Eye (tissue), 1 donor: Measurements from ENCODE around the gene CTNNBIP1.
A peak's percentile ranks its signal among the peaks of the same experiment; 100 is the strongest.
"Not testable (repeated sequence)": the region's sequence is repeated elsewhere in the genome, so short reads cannot be mapped to it uniquely, and the experiment has no call there.

Experiments
- DNase-seq: peaks from one replicate; pipeline ENCODE4 v3.0.0-alpha.2; 2015

CTNNBIP1 gene

GRCh38 chr1:9825093-9826074 lies 84.7 kb downstream of the CTNNBIP1 start:
- peak; percentile 43 for DNase-seq

DNA sequence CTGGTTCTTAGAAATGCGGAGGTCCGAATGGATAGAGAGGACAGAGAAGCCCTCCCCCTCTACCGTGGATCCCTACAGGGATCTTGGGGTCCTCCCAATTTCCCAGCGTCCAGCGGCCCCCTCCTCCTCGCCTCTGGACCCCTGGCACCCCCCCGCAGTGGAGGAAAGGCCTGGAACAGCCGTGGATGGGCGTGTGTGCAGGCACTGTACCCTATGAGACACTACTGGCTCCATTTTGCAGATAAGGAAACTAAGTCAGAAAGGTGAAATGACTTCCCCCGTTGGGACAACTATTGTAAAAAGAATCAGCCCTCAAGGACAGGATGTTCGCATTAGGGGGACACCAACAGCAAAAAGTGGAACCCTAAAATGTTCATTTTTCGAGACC lies 85.4 kb downstream of the CTNNBIP1 start:
- DNase-seq, result no peak

GRCh38 chr1:9823943-9824701 lies 85.9 kb downstream of the CTNNBIP1 start, which contains the start of gene CLSTN1:
Gene CLSTN1 (minus strand): TSS chr1:9823965. CDS start chr1:9823733, 232 bp downstream.
- peak; percentile 96 for DNase-seq

DNA sequence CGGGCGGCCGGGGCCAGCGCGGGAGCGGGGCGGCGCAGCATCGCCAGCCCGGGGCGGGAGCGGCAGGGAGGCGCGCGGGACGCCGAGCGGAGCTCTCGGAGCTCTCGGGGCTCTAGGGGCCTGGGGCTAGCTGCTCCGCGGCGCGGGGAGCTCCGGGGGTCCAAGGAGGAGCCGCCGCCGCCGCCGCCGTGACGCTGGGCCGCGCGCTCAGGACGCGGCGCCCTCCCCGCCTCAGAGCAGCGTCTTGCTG lies 86.5 kb downstream of the CTNNBIP1 start:
- DNase-seq, result no peak

DNA sequence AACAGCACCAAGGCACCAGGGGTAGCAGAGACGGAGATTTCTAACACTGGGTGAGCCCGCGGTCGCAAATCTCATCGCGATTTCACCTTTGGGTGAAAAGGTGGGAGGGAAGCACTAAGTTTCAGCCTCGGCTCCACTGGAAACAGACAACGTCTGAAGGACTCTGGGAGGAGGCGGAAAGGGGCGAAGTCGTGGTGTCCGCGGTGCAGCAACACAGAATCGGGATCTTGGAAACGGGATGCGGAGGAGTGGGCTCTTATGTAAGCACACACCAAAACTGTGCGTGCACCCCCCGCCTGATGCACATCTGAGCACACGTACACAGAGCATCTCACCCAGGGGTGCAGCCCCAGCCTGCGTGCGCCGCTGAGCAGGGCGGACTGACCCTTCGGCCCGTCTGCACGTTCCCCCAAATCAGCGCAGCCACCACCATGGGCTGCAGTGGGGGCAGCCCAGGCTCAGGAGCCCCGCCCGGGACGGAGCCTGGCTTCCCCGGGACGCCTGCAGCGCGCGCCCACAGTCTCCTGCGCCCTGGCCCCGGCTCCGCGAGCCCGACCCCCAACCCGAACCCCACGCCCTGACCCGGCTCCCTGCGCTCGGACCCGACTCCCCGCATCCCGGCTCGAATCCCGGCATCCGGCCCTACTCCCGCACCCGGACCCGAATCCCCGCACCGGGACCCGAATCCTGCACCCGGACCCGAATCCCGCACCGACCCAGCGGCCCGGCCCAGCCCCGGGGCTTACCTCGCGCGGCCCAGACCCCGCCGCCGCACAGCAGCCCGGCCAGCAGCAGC lies 87.0 kb downstream of the CTNNBIP1 start:
- DNase-seq, result peak; percentile 66

- no peak for DNase-seq
Measured at GRCh38 chr1:9822490-9822889, 87.6 kb downstream of the CTNNBIP1 start.

DNA sequence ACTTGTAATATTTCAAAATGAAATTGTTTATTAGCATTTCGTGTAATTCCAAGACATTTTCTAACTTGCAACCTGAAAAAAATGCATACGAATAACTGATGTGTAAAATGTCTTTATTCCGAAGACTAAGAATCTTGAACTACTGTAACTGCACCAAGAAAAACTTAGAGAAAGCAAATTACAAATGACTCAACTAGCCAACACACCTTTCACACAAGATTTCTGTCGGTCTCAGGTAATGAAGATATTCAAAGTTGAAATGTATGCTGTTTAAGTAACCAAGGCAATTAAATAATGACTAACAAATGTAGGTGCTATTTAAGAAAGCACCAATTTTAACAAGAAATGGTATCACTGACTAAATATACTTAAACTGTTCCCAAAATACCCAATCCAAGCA lies 88.4 kb downstream of the CTNNBIP1 start:
- DNase-seq, result no peak

DNA sequence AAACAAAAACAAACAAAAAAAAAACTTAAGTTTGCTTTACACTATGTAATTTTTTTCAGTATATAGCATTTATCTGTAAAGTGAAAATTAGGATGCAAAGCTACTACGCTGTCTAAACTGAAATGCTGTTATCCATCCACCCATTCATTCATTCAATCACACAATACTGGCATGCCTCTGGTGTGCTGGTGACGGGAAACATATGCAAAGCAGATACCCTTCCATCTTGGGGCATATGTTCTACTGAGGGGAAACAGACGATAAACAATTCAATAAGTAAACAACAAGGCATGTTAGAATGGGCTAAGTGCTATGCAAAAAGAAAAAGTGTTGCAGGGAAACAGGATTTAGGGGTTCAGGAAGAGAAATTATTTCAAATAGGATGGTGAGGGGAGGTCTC lies 89.5 kb downstream of the CTNNBIP1 start:
- no peak for DNase-seq

- DNase-seq, result no peak
Measured at GRCh38 chr1:9817734-9818133, 92.3 kb downstream of the CTNNBIP1 start.

DNA sequence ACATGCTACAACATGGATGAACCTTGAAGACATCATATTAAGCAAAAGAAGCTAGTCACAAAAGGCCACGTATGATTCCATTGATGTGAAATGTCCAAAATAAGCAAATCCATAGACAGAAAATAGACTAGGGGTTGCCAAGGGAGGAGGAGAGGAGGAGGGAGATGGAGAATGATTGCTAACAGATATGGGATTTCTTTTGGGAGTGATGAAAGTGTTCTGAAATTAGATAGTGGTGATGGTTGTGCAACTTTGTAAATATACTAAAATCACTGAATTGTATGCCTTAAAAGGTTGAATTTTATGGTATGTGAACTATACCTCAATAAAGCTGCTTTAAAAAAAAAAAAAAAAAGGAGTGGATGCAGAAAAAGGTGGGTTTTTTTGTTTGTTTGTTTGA lies 93.9 kb downstream of the CTNNBIP1 start:
- no peak for DNase-seq

GRCh38 chr1:9815150-9815549 lies 94.9 kb downstream of the CTNNBIP1 start:
- DNase-seq, result no peak

GRCh38 chr1:9814619-9815018 lies 95.5 kb downstream of the CTNNBIP1 start:
- no peak for DNase-seq

DNA sequence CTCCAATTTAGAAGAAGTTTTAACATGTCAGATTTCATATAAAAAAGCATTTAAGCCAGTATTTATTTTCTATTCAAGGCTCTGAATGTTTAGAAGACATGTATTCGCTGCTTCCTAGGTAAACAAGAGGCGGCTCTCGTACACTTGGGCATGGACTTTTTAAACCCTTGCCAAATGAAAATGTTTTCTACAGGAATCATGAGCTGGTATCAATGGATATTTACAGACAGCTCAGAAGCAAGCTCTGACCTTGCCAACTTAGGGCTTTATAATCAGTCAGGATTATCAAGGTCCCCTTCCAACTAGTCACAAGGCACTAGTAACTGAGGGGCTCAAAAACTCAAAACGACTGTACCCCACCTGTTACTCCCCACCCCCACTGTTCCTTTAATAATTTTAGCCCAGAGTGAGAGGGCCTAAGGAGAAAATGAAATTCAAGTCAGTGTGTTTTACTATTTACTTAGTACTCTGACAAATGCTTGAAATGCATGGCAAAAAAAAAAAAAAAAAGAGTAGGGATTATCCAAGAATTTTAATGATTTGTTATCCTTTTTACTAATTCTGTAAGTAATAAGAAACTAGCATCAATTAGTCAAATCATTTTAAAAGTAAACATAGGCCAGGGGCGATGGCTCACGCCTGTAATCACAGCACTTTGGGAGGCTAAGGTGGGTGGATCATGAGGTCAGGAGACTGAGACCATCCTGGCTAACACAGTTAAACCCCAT lies 98.7 kb downstream of the CTNNBIP1 start:
- DNase-seq, result no peak

- peak; percentile 37 for DNase-seq
Measured at GRCh38 chr1:9809100-9809510, 101.0 kb downstream of the CTNNBIP1 start.

- DNase-seq, result no peak
Measured at GRCh38 chr1:9808459-9808858, 101.6 kb downstream of the CTNNBIP1 start.

GRCh38 chr1:9807541-9807940 lies 102.5 kb downstream of the CTNNBIP1 start:
- peak; percentile 45 for DNase-seq

DNA sequence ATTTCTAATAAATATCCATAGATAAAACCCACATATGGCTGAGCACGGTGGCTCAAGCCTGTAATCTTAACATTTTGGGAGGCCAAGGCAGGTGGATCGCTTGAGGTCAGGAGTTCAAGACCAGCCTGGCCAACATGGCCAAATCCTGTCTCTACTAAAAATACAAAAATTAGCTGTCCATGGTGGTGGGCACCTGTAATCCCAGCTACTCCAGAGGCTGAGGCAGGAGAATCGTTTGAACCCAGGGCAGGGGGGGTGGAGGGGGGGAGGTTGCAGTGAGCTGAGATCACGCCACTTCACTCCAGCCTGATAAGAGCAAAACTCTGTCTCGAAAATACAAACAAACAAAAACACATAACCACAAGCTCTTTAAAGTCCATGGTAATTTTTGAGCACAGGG lies 104.1 kb downstream of the CTNNBIP1 start:
- not testable (repeated sequence) for DNase-seq

DNA sequence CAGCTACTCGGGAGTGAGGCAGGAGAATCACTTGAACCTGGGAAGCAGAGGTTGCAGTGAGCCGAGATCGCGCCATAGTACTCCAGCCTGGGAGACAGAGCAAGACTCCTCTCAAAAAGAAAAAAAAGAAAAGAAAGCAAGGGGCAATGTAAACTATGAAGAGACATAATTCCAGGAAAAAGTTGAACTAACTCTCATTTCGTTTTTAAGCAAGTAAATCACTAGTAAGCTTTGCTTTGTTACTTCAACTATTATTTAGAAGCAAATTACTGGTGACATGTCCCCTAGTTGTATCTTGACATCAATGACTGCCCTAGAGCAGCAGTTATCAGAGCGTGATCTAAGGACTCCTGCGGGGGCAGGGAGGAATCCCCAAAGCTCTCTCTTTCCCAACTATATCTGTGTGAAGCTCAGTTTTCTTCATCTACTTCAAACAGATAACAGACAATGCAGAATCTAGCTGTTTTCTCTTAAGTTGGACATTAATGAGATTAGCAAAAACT lies 105.0 kb downstream of the CTNNBIP1 start:
- peak; percentile 70 for DNase-seq

GRCh38 chr1:9803003-9803918 lies 106.8 kb downstream of the CTNNBIP1 start:
- not testable (repeated sequence) for DNase-seq

DNA sequence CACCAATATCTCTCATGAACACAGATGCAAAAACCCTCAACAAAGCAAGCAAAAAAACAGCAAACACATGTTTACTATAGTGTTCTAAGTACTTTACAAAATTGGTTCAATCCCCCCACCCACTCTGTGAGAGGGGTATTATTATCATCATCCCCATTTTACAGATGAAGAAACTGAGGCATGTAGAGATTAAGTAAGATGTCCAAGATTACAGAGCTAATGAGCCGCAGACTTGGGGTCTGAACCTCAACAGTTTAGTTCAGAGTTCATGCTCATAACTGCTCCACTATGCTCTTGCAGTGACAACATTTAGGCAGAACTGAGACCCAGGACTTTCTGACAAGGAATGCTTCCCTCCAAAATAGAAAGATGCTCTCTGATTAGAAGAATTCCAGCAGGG lies 108.2 kb downstream of the CTNNBIP1 start:
- no peak for DNase-seq
